Naive thymus-derived CD4-positive, alpha-beta T cell (primary cell): ENCODE measurements around the gene CRELD2. TPM values are rescaled to one million over a fixed set of nuclear protein-coding genes. Genes with fewer than 3 reads are reported as not detected.
A peak's percentile ranks its signal among the peaks of the same experiment; 100 is the strongest.

ENCODE experiments used
- ATAC-seq: fragments of 150-1000 bp; cut with Tn5 transposase; 2 replicates; pipeline ENCODE4 v1.10.0; 2021; ENCODE audit warnings: mild to moderate bottlenecking, moderate library complexity
- CTCF ChIA-PET: fragments of 350-600 bp; sonication (Branson Sonifier 250); formaldehyde crosslinking; loops from one replicate; lab custom pipeline; 2021; ENCODE audit warnings: antibody characterized with exemption; lab: Charles Lee
- POLR2A ChIA-PET: fragments of 350-600 bp; sonication (Branson Sonifier 250); formaldehyde crosslinking; loops from one replicate; lab custom pipeline; 2021; ENCODE audit warnings: antibody characterized with exemption, inconsistent platforms; lab: Charles Lee
- DNase-seq, 9 donors: peaks; one replicate each; pipeline versions ENCODE4 v3.0.0 to v3.0.0-alpha.2; 2020 to 2022; ENCODE audit warnings: mixed read lengths in 1 of 9
- H3K27ac ChIP-seq: one replicate; pipeline ENCODE4 v1.7.0; 2013; ENCODE audit warnings: mild to moderate bottlenecking, low read depth, low read length, moderate library complexity
- H3K27me3 ChIP-seq, 2 donors: one replicate each; pipeline ENCODE4 v1.7.0; 2013; ENCODE audit warnings: low read length in 2 of 2, mild to moderate bottlenecking in 2 of 2, moderate library complexity in 2 of 2; ENCODE audit not compliant: control insufficient read depth in 2 of 2, insufficient read depth in 2 of 2
- H3K36me3 ChIP-seq, 3 experiments: 1 replicate in 2 of 3; 2 replicates in 1 of 3; pipeline ENCODE4 v1.7.0; 2013; ENCODE audit warnings: low read length in 3 of 3, mild to moderate bottlenecking in 3 of 3, moderate library complexity in 1 of 3; ENCODE audit not compliant: insufficient read depth in 3 of 3, control insufficient read depth in 2 of 3
- H3K4me1 ChIP-seq, 2 donors: one replicate each; pipeline ENCODE4 v1.7.0; 2013; ENCODE audit warnings: low read length in 2 of 2, mild to moderate bottlenecking in 2 of 2, moderate library complexity in 1 of 2; ENCODE audit not compliant: control insufficient read depth in 2 of 2, insufficient read depth in 2 of 2
- H3K4me3 ChIP-seq: 2 replicates; pipeline ENCODE4 v1.7.0; 2013; ENCODE audit warnings: mild to moderate bottlenecking, low read length
- H3K9me3 ChIP-seq, 3 experiments: 1 replicate in 2 of 3; 2 replicates in 1 of 3; pipeline ENCODE4 v1.7.0; 2013; ENCODE audit warnings: low read length in 3 of 3; ENCODE audit not compliant: control insufficient read depth in 2 of 3
- H3K27ac Mint-ChIP-seq, 9 donors: one replicate each; pipeline ENCODE4 v1.8.0; 2020 to 2022; ENCODE audit warnings: mixed read lengths in 9 of 9, mild to moderate bottlenecking in 8 of 9, moderate library complexity in 5 of 9, inconsistent platforms in 2 of 9
- H3K27me3 Mint-ChIP-seq, 5 donors: one replicate each; pipeline ENCODE4 v1.8.0; 2021 to 2022; ENCODE audit warnings: mixed read lengths in 5 of 5, mild to moderate bottlenecking in 1 of 5
- H3K36me3 Mint-ChIP-seq, 5 donors: one replicate each; pipeline ENCODE4 v1.8.0; 2020 to 2022; ENCODE audit warnings: mixed read lengths in 5 of 5, mild to moderate bottlenecking in 3 of 5, inconsistent platforms in 1 of 5
- H3K4me1 Mint-ChIP-seq, 7 donors: one replicate each; pipeline ENCODE4 v1.8.0; 2020 to 2022; ENCODE audit warnings: mixed read lengths in 7 of 7, mild to moderate bottlenecking in 3 of 7, inconsistent platforms in 1 of 7
- H3K4me3 Mint-ChIP-seq, 10 donors: one replicate each; pipeline ENCODE4 v1.8.0; 2020 to 2022; ENCODE audit warnings: mild to moderate bottlenecking in 10 of 10, mixed read lengths in 10 of 10, moderate library complexity in 6 of 10, inconsistent platforms in 2 of 10
- H3K9me3 Mint-ChIP-seq, 11 donors: one replicate each; pipeline ENCODE4 v1.8.0; 2020 to 2022; ENCODE audit warnings: mixed read lengths in 11 of 11, mild to moderate bottlenecking in 4 of 11, inconsistent platforms in 1 of 11, moderate library complexity in 1 of 11
- intact Hi-C, 2 donors: fragments of 100-400 bp; cut with micrococcal nuclease; formaldehyde crosslinking; loops; one replicate each; pipeline ENCODE4 v1.15.1; 2023
- polyA plus RNA-seq, 2 donors: library from polyadenylated mRNA; unstranded; fragments of 300-500 nt; fragmentation: Illumina TruSeq; gene quantifications; one replicate each; pipeline ENCODE4 v1.2.3, GENCODE V29; 2021
- total RNA-seq, 6 experiments: library from RNA in 5 of 6; stranded (reverse) in 5 of 6; gene quantifications; 1 replicate in 5 of 6; 2 replicates in 1 of 6; pipeline ENCODE4 v1.2.3 and lab custom pipeline; 2021 to 2026

The CRELD2 gene
- total and polyA plus RNA-seq, 7 experiments from 2014 or later, result 19.7 to 80.9 (median 30.7) TPM

DNA sequence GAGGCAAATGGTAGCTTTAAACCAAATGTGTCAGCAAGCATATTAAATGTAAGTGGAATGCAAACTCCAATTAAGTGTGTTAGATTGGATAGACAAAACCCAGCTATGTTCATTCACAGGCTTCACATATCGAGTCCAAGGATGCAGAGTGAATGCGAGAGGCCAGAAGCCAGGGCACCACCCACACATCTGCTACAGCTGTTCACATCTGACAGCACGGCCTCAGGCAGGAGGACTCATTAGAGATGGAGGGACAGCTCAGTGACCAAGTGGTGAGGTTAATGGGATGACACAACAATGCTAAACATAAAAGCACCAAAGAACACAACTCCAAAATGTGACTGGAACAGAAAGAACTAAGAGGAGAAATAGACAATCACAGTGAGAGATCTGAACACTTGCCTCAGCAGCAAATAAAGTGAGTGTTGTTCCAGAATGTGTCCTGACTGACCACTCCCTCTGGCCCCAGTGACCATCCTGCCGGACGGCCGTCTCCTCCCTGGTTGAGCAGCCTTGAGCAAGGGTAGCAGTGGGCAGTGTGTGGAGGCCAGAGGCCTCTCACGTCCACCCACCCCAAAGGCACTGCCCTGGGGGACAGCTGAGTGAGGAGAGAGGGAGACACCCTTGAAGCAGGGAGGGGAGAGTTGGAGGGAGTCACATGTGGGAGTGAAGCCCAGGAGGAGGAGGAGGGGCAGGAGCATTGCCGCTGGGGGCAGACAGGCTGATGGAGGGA, 23.9 kb upstream of the CRELD2 start:
- Mint-ChIP-seq H3K27ac (peak overlapping the region in 2 of 9 donors; percentile 25 to 69), H3K4me1 (peaks cover 0 to 12% (median 7%) of the 10 kb centered on the region in 7 donors), H3K36me3 (peaks cover 17 to 54% (median 35%) of the 10 kb centered on the region in 5 donors), H3K27me3 (no peaks in the 10 kb centered on the region), H3K9me3 (peaks cover 0 to 17% (median 6%) of the 10 kb centered on the region in 11 donors), H3K4me3 (no peak overlapping the region)
- POLR2A ChIA-PET, result interaction anchor here (1.2 kb wide), 1 partner anchor 35 kb away, joined by 3 read pairs; no protein-coding TSS in a partner anchor
- Histone ChIP-seq H3K4me3 (no peak overlapping the region), H3K27me3 (no peaks in the 10 kb centered on the region), H3K4me1 (no peaks in the 10 kb centered on the region), H3K9me3 (no peaks in the 10 kb centered on the region), H3K36me3 (no peaks in the 10 kb centered on the region), H3K27ac (no peak overlapping the region)
- ATAC-seq (no peak), DNase-seq (no peak)
- intact Hi-C loops, result no loop called here
- CTCF ChIA-PET, result interaction anchor here (0.6 kb wide), 1 partner anchor 32 kb away, joined by 5 read pairs; no protein-coding TSS in a partner anchor

DNA sequence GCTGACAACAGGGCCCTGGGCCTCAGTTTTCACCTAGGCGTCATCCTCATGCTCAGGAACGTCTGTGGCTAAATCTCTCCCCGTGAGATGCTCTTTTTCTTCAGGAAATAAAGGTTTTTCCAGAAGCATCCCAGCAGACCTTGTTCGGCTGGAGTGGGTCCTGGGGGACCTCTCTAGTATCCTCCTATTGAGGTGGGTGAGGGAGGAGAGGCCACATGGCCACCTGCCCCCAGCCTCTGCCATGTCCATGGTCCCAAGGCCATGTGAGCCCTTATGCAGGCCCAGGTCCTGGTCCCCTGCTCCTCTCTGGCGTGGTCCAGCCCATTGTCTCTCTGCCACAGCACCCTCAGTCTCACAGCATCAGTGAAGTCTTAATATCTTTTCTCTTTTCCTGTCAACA, 22.2 kb upstream of the CRELD2 start:
- no peaks in the 10 kb centered on the region for H3K4me1 ChIP-seq
- H3K4me3 Mint-ChIP-seq, result no peak overlapping the region
- peaks cover 0 to 12% (median 7%) of the 10 kb centered on the region in 7 donors for H3K4me1 Mint-ChIP-seq
- H3K27me3 ChIP-seq, result no peaks in the 10 kb centered on the region
- H3K27ac Mint-ChIP-seq, result peak overlapping the region in 2 of 9 donors; percentile 38 to 78
- intact Hi-C loops, result no loop called here
- H3K27me3 Mint-ChIP-seq, result no peaks in the 10 kb centered on the region
- DNase-seq, result no peak
- H3K36me3 Mint-ChIP-seq, result peaks cover 21 to 46% (median 32%) of the 10 kb centered on the region in 5 donors
- CTCF ChIA-PET, result no interaction called here
- no peaks in the 10 kb centered on the region for H3K9me3 ChIP-seq
- no peak for ATAC-seq
- peaks cover 0 to 15% (median 2%) of the 10 kb centered on the region in 3 experiments for H3K36me3 ChIP-seq
- no peak overlapping the region for H3K27ac ChIP-seq
- no peak overlapping the region for H3K4me3 ChIP-seq
- H3K9me3 Mint-ChIP-seq, result peaks cover 0 to 16% (median 6%) of the 10 kb centered on the region in 11 donors
- POLR2A ChIA-PET, result interaction anchor here (0.7 kb wide), 1 partner anchor 41 kb away, joined by 3 read pairs; no protein-coding TSS in a partner anchor

GRCh38 chr22:49897015-49897684, 21.3 kb upstream of the CRELD2 start:
- peak overlapping the region in 3 of 9 donors; percentile 8 to 69 (median 28) for H3K27ac Mint-ChIP-seq
- POLR2A ChIA-PET, result interaction anchor here (0.7 kb wide), 1 partner anchor 42 kb away, joined by 3 read pairs; no protein-coding TSS in a partner anchor
- H3K4me1 Mint-ChIP-seq, result peaks cover 0 to 12% (median 5%) of the 10 kb centered on the region in 7 donors
- H3K36me3 Mint-ChIP-seq, result peaks cover 23 to 49% (median 31%) of the 10 kb centered on the region in 5 donors
- Histone ChIP-seq H3K4me3 (no peak overlapping the region), H3K27ac (no peak overlapping the region), H3K4me1 (no peaks in the 10 kb centered on the region), H3K9me3 (no peaks in the 10 kb centered on the region), H3K27me3 (no peaks in the 10 kb centered on the region), H3K36me3 (peaks cover 0 to 24% (median 4%) of the 10 kb centered on the region in 3 experiments)
- H3K27me3 Mint-ChIP-seq, result no peaks in the 10 kb centered on the region
- H3K9me3 Mint-ChIP-seq, result peaks cover 0 to 14% (median 6%) of the 10 kb centered on the region in 11 donors
- CTCF ChIA-PET, result interaction anchor here (0.6 kb wide), 1 partner anchor 88 kb away, joined by 6 read pairs; no protein-coding TSS in a partner anchor
- ATAC-seq, result no peak
- intact Hi-C loops, result no loop called here
- DNase-seq, result no peak
- no peak overlapping the region for H3K4me3 Mint-ChIP-seq

GRCh38 chr22:49899530-49899929, 18.9 kb upstream of the CRELD2 start:
- intact Hi-C loops, result no loop called here
- Histone ChIP-seq H3K27ac (no peak overlapping the region), H3K9me3 (no peaks in the 10 kb centered on the region), H3K4me1 (no peaks in the 10 kb centered on the region), H3K4me3 (no peak overlapping the region), H3K36me3 (peaks cover 0 to 44% (median 17%) of the 10 kb centered on the region in 3 experiments), H3K27me3 (no peaks in the 10 kb centered on the region)
- peaks cover 14 to 39% (median 16%) of the 10 kb centered on the region in 5 donors for H3K36me3 Mint-ChIP-seq
- no peaks in the 10 kb centered on the region for H3K27me3 Mint-ChIP-seq
- H3K9me3 Mint-ChIP-seq, result peaks cover 0 to 11% (median 1%) of the 10 kb centered on the region in 11 donors
- no peak overlapping the region for H3K27ac Mint-ChIP-seq
- H3K4me3 Mint-ChIP-seq, result no peak overlapping the region
- ChIA-PET POLR2A (interaction anchor here (0.9 kb wide), 1 partner anchor 24 kb away, joined by 3 read pairs; no protein-coding TSS in a partner anchor), CTCF (interaction anchor here (0.7 kb wide), 1 partner anchor 251 kb away, joined by 3 read pairs; no protein-coding TSS in a partner anchor)
- DNase-seq, result no peak
- H3K4me1 Mint-ChIP-seq, result peaks cover 0 to 7% (median 2%) of the 10 kb centered on the region in 7 donors
- ATAC-seq, result no peak

DNA sequence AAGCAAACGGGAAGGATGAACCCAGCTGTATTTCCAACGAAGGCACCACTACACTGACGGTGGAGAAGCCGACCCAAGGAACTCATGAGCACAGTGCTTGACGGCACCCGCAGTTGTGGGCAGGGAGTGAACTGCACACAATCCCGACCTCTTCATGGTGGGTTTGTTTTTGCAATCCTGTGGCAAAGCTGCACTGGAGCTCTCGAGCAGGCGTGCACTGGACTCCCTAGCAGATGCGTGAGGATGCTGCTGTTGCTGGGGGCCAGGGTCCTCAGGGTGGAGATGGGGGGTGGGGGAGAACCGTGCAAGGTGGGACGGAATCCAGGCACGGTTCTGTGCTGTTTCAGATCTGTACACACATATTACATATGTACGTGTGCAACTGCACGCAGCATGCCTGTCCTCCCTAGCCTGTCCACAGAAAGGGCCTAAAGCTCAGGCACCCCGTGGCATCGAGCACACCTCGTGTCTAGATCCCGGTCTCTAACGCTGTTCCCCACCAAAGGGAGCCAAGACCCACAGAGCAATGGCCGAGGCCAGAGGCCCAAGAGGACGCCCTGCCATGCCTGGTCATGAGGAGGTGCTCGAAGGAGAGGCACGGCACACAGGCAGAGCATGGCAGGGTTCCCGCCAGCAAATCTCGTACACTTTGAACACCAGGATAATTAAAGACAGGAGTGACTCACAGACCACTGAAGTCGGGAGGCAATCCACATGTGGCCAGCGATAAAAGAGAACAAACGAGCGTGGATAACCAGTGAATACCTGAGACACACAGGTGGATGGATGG, 17.8 kb upstream of the CRELD2 start:
- Mint-ChIP-seq H3K4me1 (peaks cover 0 to 5% (median 0%) of the 10 kb centered on the region in 7 donors), H3K9me3 (peaks cover 0 to 9% (median 0%) of the 10 kb centered on the region in 11 donors), H3K27me3 (no peaks in the 10 kb centered on the region), H3K4me3 (no peak overlapping the region), H3K36me3 (peaks cover 12 to 40% (median 16%) of the 10 kb centered on the region in 5 donors), H3K27ac (peak overlapping the region in 1 of 9 donors; percentile 38)
- POLR2A ChIA-PET, result interaction anchor here (0.9 kb wide), 1 partner anchor 25 kb away, joined by 3 read pairs; no protein-coding TSS in a partner anchor
- intact Hi-C loops, result no loop called here
- Histone ChIP-seq H3K36me3 (peaks cover 0 to 52% (median 17%) of the 10 kb centered on the region in 3 experiments), H3K4me3 (no peak overlapping the region), H3K4me1 (no peaks in the 10 kb centered on the region), H3K27ac (no peak overlapping the region), H3K27me3 (no peaks in the 10 kb centered on the region), H3K9me3 (no peaks in the 10 kb centered on the region)
- DNase-seq, result no peak
- ATAC-seq, result no peak
- CTCF ChIA-PET, result interaction anchor here (0.6 kb wide), 1 partner anchor 112 kb away, joined by 3 read pairs; no protein-coding TSS in a partner anchor

DNA sequence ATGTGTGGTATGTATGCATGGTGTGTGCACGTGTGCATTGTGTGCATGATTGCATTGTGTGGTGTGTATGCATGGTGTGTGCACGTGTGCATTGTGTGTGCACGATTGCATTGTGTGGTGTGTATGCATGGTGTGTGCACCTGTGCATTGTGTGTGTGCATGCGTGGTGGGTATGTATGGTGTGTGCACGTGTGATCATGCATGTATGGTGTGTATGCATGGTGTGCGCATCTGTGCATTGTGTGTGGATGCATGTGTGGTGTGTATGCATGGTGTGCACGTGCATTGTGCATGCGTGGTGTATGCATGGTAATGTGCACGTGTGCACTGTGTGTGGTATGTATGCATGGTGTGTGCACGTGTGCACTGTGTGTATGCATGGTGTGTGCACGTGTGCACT, 17.0 kb upstream of the CRELD2 start:
- Histone ChIP-seq H3K36me3 (peaks cover 0 to 60% (median 17%) of the 10 kb centered on the region in 3 experiments), H3K9me3 (no peaks in the 10 kb centered on the region), H3K27ac (no peak overlapping the region), H3K4me3 (no peak overlapping the region), H3K27me3 (no peaks in the 10 kb centered on the region), H3K4me1 (no peaks in the 10 kb centered on the region)
- ATAC-seq, result no peak
- Mint-ChIP-seq H3K27me3 (no peaks in the 10 kb centered on the region), H3K27ac (peak overlapping the region in 1 of 9 donors; percentile 58), H3K4me3 (no peak overlapping the region), H3K9me3 (peaks cover 0 to 9% (median 0%) of the 10 kb centered on the region in 11 donors), H3K36me3 (peaks cover 12 to 42% (median 16%) of the 10 kb centered on the region in 5 donors), H3K4me1 (peaks cover 0 to 5% (median 0%) of the 10 kb centered on the region in 7 donors)
- intact Hi-C loops, result no loop called here
- CTCF ChIA-PET, result interaction anchor here (0.6 kb wide), 1 partner anchor 113 kb away, joined by 3 read pairs; no protein-coding TSS in a partner anchor
- POLR2A ChIA-PET, result no interaction called here
- no peak for DNase-seq
